ENCODE results near the gene FAM131B. TPM values are rescaled to one million over a fixed set of nuclear protein-coding genes. Genes with fewer than 3 reads are reported as not detected.
A peak's percentile ranks its signal among the peaks of the same experiment; 100 is the strongest.
"Not testable (repeated sequence)": the region's sequence is repeated elsewhere in the genome, so short reads cannot be mapped to it uniquely, and the experiment has no call there.

The FAM131B gene
- polyA plus RNA-seq, 2 donors: 0.16 to 0.28 TPM

DNA sequence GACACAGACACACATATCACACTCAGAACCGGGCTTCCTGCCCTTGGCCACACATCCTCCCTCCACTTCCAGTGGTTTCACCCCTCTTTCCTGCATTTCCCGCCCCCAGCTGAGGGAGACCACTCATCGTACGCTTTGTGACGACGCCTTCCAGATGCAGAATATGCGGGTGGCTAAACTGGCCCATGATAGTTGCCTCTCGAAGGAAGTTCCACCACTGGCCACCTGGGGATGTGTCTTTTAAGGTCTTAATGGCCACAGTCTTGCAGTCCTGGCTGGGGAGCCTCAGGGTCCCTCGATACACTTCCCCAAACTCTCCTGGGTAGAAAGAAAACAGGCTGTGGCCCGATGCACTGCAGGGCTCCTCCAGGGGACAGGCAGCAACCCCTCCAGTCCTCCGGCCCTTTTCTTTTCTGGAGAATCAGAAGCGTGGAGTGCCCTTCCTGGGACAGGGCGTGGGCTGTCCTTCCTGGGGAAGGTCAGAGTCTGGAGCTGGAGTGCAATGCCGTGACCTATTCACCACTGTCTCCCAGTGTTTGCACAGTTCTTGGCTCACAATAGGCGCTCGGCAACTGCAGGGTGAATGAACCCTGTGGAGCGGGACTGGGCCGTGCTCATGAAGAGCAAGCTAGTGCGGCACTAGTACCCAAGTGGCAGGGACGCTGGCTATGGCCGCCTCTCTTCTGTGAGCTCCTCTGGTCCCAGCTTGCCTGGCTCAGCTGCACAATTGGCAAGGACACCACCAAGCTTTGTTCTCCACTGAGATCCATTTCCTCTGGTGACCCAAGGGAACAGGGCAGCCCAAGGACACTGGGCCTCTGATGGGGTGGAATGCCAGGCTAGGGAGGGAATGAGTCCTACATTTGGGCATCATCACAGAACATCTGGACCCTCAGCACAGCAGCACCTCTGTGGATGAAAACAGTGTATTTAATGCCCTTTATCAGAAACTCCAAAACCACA, 33.0 kb upstream of the FAM131B start:
- Histone ChIP-seq H3K4me1 (ENCODE audit: control insufficient read depth in 2 of 2, insufficient read depth in 2 of 2, low read length in 1 of 2) (peaks cover 0 to 10% of the 10 kb centered on the region in 2 donors), H3K36me3 (ENCODE audit: control insufficient read depth in 2 of 2, insufficient read depth in 2 of 2, low read length in 1 of 2) (peaks cover 18 to 63% of the 10 kb centered on the region in 2 donors), H3K4me3 (ENCODE audit: low read depth in 1 of 2, low read length in 2 of 2) (no peak overlapping the region), H3K27ac (ENCODE audit: low read depth in 2 of 2, low read length in 1 of 2) (no peak overlapping the region), H3K9me3 (ENCODE audit: control insufficient read depth in 2 of 2, insufficient read depth in 1 of 2, low read depth in 1 of 2, low read length in 1 of 2) (no peaks in the 10 kb centered on the region), H3K27me3 (ENCODE audit: control insufficient read depth in 1 of 2, insufficient read depth in 2 of 2, low read length in 2 of 2) (no peaks in the 10 kb centered on the region)
- WGBS, 2 donors: 68 to 70% methylated on average over 21 of the region's 21 CpGs

DNA sequence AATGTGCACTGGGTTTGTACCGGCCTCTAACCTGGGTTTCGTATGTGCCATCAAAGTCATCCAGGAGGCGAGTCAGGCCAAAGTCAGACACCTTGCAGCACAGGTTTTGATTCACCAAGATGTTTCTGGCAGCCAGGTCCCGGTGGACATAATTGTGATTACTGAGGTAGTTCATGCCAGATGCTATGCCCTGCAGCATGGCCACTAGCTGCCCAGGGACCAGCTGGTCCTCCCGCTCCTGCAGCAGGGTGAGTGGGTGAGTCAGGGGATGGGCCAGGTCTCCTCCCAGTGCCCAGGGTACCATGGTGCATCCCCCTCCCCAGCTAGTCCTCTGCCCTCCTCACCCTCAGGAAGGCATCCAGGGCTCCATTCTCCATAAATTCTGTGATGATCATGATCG, 32.3 kb upstream of the FAM131B start:
- Histone ChIP-seq H3K27me3 (ENCODE audit: control insufficient read depth in 1 of 2, insufficient read depth in 2 of 2, low read length in 2 of 2) (no peaks in the 10 kb centered on the region), H3K9me3 (ENCODE audit: control insufficient read depth in 2 of 2, insufficient read depth in 1 of 2, low read depth in 1 of 2, low read length in 1 of 2) (no peaks in the 10 kb centered on the region), H3K4me1 (ENCODE audit: control insufficient read depth in 2 of 2, insufficient read depth in 2 of 2, low read length in 1 of 2) (peaks cover 0 to 10% of the 10 kb centered on the region in 2 donors), H3K36me3 (ENCODE audit: control insufficient read depth in 2 of 2, insufficient read depth in 2 of 2, low read length in 1 of 2) (peaks cover 17 to 66% of the 10 kb centered on the region in 2 donors), H3K27ac (ENCODE audit: low read depth in 2 of 2, low read length in 1 of 2) (no peak overlapping the region), H3K4me3 (ENCODE audit: low read depth in 1 of 2, low read length in 2 of 2) (no peak overlapping the region)
- 77 to 83% methylated on average over 6 of the region's 6 CpGs for WGBS, 2 donors

DNA sequence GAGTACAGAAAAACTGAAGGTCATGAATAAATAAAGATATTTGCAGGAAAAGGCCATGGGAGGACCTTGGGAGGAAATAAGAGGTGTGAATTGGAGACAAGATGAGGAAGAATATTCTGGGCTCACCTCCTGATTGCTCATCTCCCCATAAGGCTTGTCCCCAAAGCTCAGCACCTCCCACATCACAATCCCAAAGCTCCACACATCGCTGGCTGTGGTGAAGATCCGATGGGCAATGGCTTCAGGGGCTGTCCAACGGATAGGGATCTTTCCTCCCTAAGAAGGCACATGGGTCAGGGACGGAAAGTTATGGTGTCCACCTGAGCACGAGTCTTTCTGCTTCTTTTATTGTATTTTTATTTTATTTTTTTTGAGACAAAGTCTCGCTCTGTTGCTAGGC, 31.6 kb upstream of the FAM131B start:
- Histone ChIP-seq H3K4me3 (ENCODE audit: low read depth in 1 of 2, low read length in 2 of 2) (no peak overlapping the region), H3K9me3 (ENCODE audit: control insufficient read depth in 2 of 2, insufficient read depth in 1 of 2, low read depth in 1 of 2, low read length in 1 of 2) (no peaks in the 10 kb centered on the region), H3K27me3 (ENCODE audit: control insufficient read depth in 1 of 2, insufficient read depth in 2 of 2, low read length in 2 of 2) (no peaks in the 10 kb centered on the region), H3K36me3 (ENCODE audit: control insufficient read depth in 2 of 2, insufficient read depth in 2 of 2, low read length in 1 of 2) (peaks cover 14 to 65% of the 10 kb centered on the region in 2 donors), H3K4me1 (ENCODE audit: control insufficient read depth in 2 of 2, insufficient read depth in 2 of 2, low read length in 1 of 2) (peaks cover 0 to 10% of the 10 kb centered on the region in 2 donors), H3K27ac (ENCODE audit: low read depth in 2 of 2, low read length in 1 of 2) (no peak overlapping the region)
- WGBS, 2 donors: 96 to 97% methylated on average over 6 of the region's 6 CpGs

DNA sequence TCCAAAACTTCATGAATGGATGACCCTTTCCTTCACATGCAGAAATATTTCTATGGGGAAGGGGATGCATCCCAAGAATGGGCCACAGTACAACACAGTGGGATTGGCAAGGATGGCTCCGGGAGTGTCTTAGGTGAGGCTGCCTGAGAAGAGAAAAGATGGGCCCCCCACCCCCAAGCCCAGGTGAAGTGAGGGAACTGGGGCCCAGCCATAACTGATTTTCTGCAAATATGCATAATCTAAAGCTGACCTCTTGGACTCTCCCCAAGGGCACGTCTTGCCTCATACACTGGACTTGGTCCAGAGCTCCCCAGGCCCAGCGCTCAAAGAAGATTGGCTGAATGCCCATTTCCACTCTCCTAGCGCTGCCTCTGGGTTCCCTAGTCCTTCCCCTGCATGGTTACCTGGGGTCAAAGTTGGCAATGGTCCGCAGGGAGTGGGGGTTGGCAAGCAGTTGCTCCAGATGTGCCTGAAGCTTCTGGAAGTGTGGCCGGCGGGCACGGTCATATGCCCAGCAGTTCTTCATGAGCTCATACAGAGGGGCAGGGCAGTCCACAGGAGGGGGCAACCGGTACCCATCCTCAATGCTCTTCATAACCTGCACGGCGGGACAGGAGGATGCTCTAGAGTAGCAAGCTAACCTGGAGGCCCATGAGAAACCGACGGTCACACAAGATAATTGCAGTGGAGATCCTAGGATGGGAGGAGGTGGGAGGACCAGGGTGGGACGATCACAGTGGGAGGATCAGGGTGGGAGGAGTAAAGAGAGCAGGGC, 30.9 kb upstream of the FAM131B start:
- peaks cover 0 to 10% of the 10 kb centered on the region in 2 donors for H3K4me1 ChIP-seq (ENCODE audit: control insufficient read depth in 2 of 2, insufficient read depth in 2 of 2, low read length in 1 of 2)
- H3K27ac ChIP-seq (ENCODE audit: low read depth in 2 of 2, low read length in 1 of 2): peak overlapping the region in 1 of 2 donors; percentile 33
- no peaks in the 10 kb centered on the region for H3K27me3 ChIP-seq (ENCODE audit: control insufficient read depth in 1 of 2, insufficient read depth in 2 of 2, low read length in 2 of 2)
- no peak overlapping the region for H3K4me3 ChIP-seq (ENCODE audit: low read depth in 1 of 2, low read length in 2 of 2)
- H3K36me3 ChIP-seq (ENCODE audit: control insufficient read depth in 2 of 2, insufficient read depth in 2 of 2, low read length in 1 of 2): peaks cover 14 to 71% of the 10 kb centered on the region in 2 donors
- no peaks in the 10 kb centered on the region for H3K9me3 ChIP-seq (ENCODE audit: control insufficient read depth in 2 of 2, insufficient read depth in 1 of 2, low read depth in 1 of 2, low read length in 1 of 2)
- 81 to 82% methylated on average over 14 of the region's 14 CpGs for WGBS, 2 donors

DNA sequence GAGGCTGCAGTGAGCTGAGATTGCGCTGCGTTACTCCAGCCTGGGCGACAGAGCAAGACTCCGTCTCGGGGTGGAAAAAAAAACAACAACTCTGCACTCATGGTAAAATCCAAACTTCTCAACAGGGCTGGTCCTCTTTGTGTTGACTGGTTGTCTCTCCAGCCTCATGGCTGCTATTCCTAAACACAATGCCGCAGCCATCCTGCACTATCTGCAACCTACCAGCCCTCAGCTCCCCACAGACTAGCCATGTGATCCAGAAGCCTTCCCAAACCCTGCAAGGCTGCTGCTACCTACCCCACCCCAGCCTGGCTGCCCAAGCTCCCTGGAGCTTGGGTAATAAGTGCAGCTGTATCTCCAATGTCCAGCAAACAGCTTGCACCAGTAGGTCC, 30.4 kb upstream of the FAM131B start:
- peaks cover 13 to 69% of the 10 kb centered on the region in 2 donors for H3K36me3 ChIP-seq (ENCODE audit: control insufficient read depth in 2 of 2, insufficient read depth in 2 of 2, low read length in 1 of 2)
- peak overlapping the region in 1 of 2 donors; percentile 33 for H3K27ac ChIP-seq (ENCODE audit: low read depth in 2 of 2, low read length in 1 of 2)
- no peak overlapping the region for H3K4me3 ChIP-seq (ENCODE audit: low read depth in 1 of 2, low read length in 2 of 2)
- H3K9me3 ChIP-seq (ENCODE audit: control insufficient read depth in 2 of 2, insufficient read depth in 1 of 2, low read depth in 1 of 2, low read length in 1 of 2): no peaks in the 10 kb centered on the region
- 94 to 95% methylated on average over 6 of the region's 6 CpGs for WGBS, 2 donors
- no peaks in the 10 kb centered on the region for H3K27me3 ChIP-seq (ENCODE audit: control insufficient read depth in 1 of 2, insufficient read depth in 2 of 2, low read length in 2 of 2)
- peaks cover 0 to 10% of the 10 kb centered on the region in 2 donors for H3K4me1 ChIP-seq (ENCODE audit: control insufficient read depth in 2 of 2, insufficient read depth in 2 of 2, low read length in 1 of 2)

DNA sequence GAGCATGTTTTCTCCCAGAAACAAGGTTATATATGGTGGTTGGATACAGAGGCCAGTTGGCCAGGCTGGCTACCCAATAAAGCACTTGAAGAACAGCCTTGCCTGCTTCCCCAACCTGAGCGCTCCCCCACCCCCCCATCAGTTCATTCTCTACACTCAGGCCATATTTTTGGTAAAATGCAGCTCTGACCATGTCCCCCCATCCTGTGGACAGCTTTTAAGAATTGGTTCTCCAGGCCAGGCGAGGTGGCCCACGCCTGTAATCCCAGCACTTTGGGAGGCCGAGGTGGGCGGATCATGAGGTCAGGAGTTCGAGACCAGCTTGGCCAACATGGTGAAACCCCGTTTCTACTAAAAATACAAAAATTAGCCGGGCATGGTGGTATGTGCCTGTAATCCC, 29.9 kb upstream of the FAM131B start:
- 81 to 87% methylated on average over 8 of the region's 8 CpGs for WGBS, 2 donors
- not testable (repeated sequence) for H3K9me3 ChIP-seq (ENCODE audit: control insufficient read depth in 2 of 2, insufficient read depth in 1 of 2, low read depth in 1 of 2, low read length in 1 of 2); H3K27me3 ChIP-seq (ENCODE audit: control insufficient read depth in 1 of 2, insufficient read depth in 2 of 2, low read length in 2 of 2); H3K4me3 ChIP-seq (ENCODE audit: low read depth in 1 of 2, low read length in 2 of 2)
- Histone ChIP-seq H3K4me1 (ENCODE audit: control insufficient read depth in 2 of 2, insufficient read depth in 2 of 2, low read length in 1 of 2) (peaks cover 0 to 14% of the 10 kb centered on the region in 2 donors), H3K27ac (ENCODE audit: low read depth in 2 of 2, low read length in 1 of 2) (peak overlapping the region; percentile 53 to 70), H3K36me3 (ENCODE audit: control insufficient read depth in 2 of 2, insufficient read depth in 2 of 2, low read length in 1 of 2) (peaks cover 10 to 68% of the 10 kb centered on the region in 2 donors)

DNA sequence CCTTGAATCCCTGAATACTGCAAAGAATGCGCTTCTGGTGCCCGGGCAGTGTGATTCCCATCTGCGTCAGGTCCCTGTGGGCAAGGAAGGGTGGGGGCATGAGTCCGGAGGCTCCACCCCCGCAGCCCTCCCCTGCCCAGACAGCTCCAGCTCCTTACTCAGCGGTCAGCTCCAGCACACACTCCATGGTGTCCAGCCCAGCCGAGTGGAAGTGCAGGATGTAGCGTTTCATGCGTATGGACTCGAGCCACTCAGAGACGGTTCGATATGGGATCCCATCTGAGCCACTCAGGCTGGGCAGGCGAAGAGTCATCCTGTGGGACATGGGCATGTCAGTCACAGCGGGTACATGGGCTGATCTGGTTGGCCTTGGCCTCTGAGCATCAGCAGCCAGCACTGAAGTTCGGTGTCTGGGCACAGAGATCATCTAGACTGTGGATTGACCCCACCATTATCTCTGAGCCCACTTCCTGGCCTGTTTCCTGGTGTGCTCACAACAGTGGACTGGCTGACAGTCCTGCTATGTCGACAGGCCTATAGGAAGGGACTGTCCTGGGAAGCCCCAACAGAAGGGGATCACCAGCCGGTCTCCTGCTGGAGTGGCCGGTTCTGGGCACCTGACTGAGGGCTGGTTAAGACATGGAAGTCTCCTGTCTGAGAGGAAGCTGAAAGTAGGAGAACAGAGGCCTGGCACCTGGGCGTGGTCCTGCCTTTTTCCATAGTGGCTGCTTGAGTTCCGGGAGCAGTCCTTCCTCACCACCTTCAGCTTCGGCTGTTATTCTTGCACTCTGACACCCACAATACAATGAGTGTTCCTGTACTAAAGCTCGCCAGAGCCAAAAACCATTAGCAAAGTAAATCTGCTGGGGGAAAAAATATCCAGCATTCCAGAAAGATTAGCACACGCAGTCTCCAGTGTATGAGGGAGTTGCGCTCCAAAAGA, 29.2 kb upstream of the FAM131B start:
- H3K4me1 ChIP-seq (ENCODE audit: control insufficient read depth in 2 of 2, insufficient read depth in 2 of 2, low read length in 1 of 2): peaks cover 0 to 16% of the 10 kb centered on the region in 2 donors
- peak overlapping the region; percentile 85 to 90 for H3K27ac ChIP-seq (ENCODE audit: low read depth in 2 of 2, low read length in 1 of 2)
- no peak overlapping the region for H3K4me3 ChIP-seq (ENCODE audit: low read depth in 1 of 2, low read length in 2 of 2)
- peaks cover 8 to 63% of the 10 kb centered on the region in 2 donors for H3K36me3 ChIP-seq (ENCODE audit: control insufficient read depth in 2 of 2, insufficient read depth in 2 of 2, low read length in 1 of 2)
- no peaks in the 10 kb centered on the region for H3K27me3 ChIP-seq (ENCODE audit: control insufficient read depth in 1 of 2, insufficient read depth in 2 of 2, low read length in 2 of 2)
- no peaks in the 10 kb centered on the region for H3K9me3 ChIP-seq (ENCODE audit: control insufficient read depth in 2 of 2, insufficient read depth in 1 of 2, low read depth in 1 of 2, low read length in 1 of 2)
- WGBS, 2 donors: 52 to 57% methylated on average over 24 of the region's 24 CpGs

DNA sequence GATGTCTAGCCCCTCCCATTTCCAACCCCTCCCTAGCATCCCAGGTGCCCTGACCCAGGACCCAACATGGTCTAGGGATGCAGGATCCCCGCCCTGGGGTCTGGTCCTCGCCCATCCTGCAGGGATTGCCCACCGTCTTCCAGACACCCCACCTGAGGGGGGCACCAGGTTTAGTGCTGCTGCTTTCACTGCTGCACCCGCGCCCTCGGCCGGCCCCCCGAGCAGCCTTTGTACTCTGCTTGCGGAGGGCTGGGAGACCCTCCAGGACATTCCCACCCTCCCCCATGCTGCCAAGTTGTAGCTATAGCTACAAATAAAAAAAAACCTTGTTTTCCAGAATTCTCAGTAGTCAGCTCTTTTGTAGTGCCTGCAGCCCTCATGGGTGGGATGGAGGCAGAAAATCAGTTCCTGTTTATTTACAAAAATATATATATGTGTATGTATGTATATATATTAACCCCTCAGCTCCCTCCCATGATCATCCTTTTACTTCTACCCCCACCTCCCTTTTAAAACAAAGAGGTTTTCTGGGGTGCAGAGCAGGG, 28.3 kb upstream of the FAM131B start:
- no peaks in the 10 kb centered on the region for H3K9me3 ChIP-seq (ENCODE audit: control insufficient read depth in 2 of 2, insufficient read depth in 1 of 2, low read depth in 1 of 2, low read length in 1 of 2)
- 84 to 88% methylated on average over 9 of the region's 9 CpGs for WGBS, 2 donors
- peaks cover 4 to 22% of the 10 kb centered on the region in 2 donors for H3K4me1 ChIP-seq (ENCODE audit: control insufficient read depth in 2 of 2, insufficient read depth in 2 of 2, low read length in 1 of 2)
- no peak overlapping the region for H3K4me3 ChIP-seq (ENCODE audit: low read depth in 1 of 2, low read length in 2 of 2)
- peaks cover 7 to 58% of the 10 kb centered on the region in 2 donors for H3K36me3 ChIP-seq (ENCODE audit: control insufficient read depth in 2 of 2, insufficient read depth in 2 of 2, low read length in 1 of 2)
- no peaks in the 10 kb centered on the region for H3K27me3 ChIP-seq (ENCODE audit: control insufficient read depth in 1 of 2, insufficient read depth in 2 of 2, low read length in 2 of 2)
- H3K27ac ChIP-seq (ENCODE audit: low read depth in 2 of 2, low read length in 1 of 2): peak overlapping the region; percentile 74 to 90

Data from esophagus (tissue), 2 donors.